Kidney tubule cell (primary cell): ENCODE data around the gene RNF212.
"Not testable (repeated sequence)": the region's sequence is repeated elsewhere in the genome, so short reads cannot be mapped to it uniquely, and the experiment has no call there.

Source experiments
- DNase-seq: peaks from one replicate; pipeline ENCODE4 v3.0.0-alpha.2; 2018; ENCODE audit warnings: low spot score

Gene RNF212

DNA sequence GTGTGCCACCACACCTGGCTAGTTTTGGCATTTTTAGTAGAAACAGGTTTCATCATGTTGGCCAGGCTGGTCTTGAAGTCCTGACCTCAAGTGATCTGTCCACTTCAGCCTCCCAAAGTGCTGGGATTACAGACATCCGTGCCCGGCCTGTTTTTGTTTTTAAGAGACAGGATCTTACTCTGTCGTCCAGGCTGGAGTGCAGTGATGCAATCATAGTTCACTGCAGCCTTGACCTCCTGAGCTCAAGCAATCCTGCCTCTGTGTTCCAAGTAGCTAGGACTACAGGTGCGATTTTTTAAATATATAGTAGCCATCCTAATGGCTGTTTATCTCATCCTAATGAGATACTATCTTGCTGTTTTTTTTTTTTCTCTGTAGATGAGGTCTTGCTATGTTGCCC is 47.6 kb downstream of the RNF212 start:
- no peak for DNase-seq

DNA sequence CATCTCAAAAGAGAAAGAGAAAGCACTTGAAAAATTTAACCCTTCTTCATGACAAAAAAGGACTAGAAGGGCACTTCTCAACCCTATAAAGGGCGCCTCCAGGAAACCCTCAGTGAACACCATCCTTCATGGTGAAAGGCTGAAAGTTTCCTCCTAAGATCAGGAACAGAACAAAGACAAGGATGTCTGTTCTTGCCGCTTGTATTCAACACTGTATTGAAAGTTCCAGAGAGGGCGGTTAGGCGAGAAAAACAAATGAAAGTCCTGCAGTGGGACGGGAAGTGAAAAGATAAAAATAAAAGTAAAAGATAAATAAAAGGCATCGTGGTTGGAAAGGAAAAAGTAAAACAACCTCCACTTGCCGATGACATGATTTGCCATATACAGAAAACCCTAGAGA is 50.9 kb downstream of the RNF212 start:
- DNase-seq = no peak

DNA sequence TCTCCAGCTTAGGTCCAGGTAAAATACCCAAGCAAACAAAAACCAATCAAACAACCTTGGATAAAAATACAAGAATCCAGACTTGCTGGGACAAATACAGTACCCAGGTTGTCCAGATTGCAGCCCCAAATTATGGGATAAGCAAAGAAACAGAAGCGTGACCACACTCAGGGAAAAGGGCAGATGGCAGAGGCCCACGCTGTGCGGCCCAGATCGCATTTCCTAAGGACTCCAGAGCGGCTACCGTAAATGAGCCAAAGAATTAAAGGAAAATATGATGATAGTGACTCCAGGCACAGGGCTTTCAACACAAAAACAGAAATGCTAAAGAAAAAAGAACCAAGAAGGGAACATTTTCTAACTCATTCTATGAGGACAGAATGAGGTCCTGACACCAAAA is 51.6 kb downstream of the RNF212 start:
- no peak for DNase-seq

DNA sequence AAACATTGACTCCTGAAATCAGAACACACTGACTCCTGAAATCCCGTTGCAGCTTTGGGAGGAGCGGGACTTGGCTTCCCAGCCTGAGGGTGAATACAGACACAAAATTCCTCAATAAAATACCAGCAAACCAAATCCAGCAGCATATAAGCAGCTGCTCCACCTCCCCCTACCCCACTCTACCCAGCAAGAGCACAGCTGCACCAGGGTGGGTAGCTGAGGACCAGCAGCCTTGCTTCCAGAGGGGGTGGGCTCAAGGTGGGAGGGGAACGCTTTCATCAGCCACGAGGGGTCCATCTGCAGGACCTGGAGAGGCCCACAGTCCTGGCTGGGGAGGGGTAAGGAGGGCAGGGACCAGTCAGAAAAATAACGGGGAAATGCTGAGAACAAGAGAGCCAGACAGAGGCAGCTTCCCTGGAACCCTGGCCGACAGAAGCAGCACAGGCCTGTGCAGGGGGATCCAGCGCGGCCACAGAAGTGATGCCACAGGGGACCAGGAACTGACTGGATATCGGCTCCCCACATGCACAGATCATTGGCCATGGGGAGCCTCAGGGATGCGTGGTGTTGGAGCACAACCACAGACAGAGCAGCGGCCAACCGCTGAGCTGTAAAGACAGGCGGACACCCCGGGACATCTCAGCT is 52.2 kb downstream of the RNF212 start:
- DNase-seq = no peak

DNA sequence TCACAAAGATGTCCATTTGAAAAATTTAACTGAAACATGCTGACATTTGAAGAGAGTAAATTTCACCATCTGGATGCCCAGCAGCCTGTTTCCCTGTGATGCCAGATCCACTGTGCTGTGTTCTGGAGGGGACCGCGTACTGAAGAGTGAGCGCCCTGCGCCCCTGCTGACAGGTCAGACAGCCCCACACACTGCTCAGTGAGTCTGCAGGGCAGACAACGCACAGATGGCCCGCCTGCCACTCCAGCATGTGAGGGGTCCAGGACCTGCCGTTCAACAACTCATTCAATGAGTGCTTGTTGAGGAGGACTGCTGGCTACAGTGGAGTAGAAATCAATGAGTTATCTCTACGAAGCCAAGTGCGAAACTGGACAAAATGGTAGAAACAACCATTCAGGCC is 52.7 kb downstream of the RNF212 start:
- DNase-seq = no peak

DNA sequence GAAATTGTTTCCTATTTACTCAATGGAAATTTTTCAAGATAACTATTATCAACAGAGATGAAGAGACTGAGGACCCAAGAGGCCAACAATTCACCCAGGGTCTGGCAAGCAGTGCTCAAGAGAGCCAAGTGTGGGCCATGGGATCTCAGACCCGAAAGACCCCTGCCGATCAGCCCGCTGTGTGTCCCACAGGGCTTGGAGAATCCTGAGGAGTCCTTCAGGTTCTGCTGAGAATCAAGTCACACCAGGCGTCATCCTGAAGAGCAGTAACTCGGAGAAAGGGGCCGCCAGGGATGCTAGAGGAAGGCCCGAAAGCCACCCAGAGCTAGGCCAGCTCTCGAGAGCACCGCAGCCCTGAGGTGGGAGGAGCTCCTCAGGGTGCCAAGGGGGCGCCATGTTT is 53.2 kb downstream of the RNF212 start:
- no peak for DNase-seq

DNA sequence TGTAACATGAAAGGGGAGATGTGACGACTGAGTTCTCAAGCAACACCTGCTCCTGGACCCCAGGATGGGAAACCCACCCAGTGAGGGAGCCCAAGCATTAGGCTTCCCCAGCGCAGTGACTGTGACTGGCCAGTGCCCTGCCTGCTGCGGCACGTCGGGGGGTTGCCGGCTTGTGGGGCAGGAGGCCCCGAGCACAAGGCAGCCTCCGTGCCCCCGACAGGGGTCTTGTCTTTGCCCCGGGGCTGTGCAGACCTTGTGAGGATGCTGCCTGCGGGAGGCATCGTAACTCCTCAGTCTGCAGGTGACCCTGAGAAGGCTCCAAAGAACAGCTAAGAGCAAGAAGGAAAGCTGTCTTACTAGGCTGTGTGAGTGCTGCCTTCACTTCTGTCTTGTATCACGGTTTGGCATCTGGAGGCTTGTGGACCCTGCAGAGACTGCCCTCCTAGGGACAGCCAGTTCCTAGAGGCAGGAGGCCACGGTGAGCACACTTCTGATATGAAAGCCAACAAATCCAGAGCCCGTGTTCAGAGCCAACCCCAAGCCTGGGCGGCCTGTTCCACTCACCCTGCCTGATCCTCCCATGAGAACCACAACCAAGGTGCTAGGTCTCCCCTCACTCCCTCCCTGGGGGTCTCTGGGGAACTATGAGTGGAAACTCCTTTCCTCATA is 54.2 kb downstream of the RNF212 start:
- no peak for DNase-seq

DNA sequence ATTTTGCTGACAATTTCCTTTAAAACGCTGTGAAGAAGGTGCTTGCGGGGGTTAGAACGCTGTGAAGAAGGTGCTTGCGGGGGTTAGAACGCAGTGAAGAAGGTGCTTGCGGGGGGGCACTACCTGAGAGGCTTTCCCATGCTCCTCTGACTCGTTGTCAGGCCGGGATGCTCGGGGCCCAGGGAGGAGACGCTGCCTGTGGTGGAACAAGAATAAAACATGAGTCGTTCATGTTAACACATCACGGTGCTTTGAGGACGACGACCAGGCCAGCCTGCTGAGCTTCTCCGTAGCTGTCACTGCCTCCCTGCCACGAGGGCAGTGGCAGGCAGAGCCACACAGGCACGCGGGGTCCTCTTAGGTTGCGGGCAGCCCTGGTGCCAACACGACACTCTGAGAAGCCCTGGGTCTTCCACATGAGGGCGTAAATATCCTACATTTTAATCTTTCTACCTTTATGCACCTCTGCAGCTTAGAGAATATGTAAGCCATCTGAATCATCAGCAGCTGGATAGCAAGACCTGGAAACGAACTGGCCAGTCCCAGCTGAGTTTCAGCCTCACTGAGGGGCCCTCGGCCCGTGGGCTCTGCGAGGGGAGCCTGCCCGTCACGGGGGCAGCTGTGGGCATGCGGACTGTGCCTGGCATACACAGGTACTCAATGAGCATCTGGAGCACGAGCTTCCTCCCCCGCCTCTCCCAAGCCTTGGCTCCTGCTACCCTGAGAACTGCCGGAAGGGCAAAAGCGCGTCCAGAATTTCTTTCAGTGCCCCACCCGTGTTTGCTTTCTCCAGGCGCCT is 55.0 kb downstream of the RNF212 start:
- DNase-seq = peak; percentile 20

DNA sequence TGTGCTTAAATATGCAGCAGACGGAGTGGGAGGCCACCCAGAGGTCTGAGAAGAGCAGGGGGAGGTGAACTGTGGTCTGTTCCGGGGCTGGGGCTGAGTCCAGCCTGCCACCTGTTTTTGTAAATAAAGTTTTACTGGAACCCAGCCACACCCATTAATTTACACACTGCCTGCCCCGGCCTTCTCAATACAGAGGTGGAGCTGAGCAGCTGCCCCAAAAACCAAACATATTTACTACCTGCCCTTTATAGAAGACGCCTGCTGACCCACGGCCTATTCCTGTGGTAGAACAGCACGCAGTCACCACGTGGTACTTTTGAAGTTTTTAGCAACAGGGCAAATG is 56.0 kb downstream of the RNF212 start:
- DNase-seq = no peak

DNA sequence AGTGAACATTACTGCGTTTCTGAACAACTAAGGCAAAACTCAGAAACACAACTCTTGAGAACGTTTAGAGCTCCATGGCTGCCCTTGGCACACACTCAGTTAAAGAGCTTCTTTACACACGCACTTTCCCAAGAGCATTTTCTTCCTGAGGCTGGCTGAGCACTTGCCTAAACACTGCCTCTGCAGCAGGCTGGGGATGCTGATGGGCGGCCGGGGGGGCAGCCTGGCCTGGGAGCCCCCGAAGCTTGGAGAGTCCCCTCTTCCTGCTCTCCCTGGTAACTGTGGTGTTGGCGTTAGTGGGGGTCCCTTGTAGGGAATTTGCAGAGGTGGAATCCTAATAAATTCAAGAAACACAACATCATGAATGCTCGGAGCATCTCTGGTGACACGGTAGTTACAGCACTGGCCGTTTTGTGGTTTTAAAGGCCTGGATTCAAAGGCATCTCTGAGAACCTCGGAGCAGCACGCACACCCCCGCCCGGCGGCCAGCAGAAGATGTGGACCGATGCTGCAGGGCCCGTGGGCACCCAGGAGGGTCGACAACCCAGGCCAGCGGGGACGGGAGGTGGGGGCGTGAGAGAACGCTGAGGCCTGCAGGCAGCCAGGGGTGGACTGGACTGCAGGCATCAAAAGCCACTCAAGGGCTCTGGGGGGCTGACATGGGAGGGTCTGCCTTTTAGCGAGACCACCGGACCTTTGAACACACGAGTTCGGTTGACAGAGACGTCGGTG is 56.5 kb downstream of the RNF212 start:
- no peak for DNase-seq

DNA sequence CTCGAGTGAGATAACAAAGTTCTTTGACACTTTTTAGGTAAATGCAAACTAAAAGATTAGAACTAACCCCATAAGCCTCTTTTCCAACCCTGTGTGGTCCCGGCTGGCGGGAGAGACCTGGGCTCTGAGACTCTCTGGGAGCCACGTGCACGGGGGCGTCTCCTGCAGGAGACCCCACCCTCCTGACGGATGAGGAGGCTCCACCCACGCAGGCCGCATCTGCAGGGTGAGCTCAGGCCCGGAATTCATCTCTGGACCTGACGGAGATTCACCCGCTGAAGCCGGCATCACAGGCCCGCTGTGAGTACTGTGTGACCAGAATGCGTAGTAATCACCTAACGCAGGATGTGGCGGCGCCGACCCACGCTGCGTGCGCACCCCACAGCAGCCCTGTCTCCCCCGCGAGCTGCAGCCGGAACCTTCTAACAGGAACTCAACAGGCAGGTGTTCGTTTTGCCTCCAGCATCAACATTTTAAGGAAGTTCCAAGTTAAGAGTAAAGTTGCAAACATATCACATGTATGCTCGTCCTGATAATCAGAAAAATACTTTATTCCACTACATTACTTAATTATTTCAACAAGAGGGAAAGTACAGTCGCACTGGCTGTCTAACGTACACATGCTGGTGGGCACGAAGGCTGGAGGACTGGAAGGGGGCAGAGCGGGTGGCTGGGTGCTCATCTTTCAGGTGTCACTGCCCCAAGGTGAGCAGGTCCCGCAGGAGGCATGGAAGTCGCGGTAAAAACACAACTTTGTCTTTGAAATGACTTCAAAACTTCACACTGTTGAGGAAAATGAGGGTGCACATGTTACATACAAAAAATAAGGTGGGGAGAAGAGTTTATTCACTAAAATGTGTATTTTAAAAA is 57.4 kb downstream of the RNF212 start:
- no peak for DNase-seq

DNA sequence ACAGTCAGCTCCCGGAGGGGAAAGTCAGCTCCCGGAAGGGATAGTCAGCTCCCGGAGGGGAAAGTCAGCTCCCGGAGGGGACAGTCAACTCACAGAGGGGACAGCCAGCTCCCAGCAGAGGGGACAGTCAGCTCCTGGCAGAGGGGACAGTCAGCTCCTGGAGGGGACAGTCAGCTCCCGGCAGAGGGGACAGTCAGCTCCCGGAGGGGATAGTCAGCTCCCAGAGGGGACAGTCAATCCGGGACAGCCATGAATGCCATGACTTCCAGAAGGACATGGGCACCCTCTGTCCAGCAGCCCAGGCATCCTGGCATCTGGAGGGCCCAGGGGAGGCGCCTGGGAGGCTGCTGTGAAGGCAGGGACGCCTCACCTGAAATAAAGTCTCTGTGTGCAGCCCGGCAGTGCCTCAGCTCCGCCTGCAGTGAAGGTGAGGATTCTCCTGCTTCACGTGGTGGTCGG is 58.1 kb downstream of the RNF212 start:
- DNase-seq = not testable (repeated sequence)

DNA sequence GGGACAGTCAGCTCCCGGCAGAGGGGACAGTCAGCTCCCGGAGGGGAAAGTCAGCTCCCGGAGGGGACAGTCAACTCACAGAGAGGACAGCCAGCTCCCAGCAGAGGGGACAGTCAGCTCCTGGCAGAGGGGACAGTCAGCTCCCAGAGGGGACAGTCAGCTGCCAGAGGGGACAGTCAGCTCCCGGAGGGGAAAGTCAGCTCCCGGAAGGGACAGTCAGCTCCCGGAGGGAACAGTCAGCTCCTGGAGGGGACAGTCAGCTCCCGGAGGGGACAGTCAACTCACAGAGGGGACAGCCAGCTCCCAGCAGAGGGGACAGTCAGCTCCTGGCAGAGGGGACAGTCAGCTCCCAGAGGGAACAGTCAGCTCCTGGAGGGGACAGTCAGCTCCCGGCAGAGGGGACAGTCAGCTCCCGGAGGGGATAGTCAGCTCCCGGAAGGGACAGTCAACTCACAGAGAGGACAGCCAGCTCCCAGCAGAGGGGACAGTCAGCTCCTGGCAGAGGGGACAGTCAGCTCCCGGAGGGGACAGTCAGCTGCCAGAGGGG is 58.6 kb downstream of the RNF212 start:
- not testable (repeated sequence) for DNase-seq

DNA sequence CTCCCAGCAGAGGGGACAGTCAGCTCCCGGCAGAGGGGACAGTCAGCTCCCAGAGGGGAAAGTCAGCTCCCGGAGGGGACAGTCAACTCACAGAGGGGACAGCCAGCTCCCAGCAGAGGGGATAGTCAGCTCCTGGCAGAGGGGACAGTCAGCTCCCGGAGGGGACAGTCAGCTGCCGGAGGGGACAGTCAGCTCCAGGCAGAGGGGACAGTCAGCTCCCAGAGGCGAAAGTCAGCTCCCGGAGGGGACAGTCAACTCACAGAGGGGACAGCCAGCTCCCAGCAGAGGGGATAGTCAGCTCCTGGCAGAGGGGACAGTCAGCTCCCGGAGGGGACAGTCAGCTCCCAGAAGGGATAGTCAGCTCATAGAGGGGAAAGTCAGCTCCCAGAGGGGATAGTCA is 59.5 kb downstream of the RNF212 start:
- not testable (repeated sequence) for DNase-seq

DNA sequence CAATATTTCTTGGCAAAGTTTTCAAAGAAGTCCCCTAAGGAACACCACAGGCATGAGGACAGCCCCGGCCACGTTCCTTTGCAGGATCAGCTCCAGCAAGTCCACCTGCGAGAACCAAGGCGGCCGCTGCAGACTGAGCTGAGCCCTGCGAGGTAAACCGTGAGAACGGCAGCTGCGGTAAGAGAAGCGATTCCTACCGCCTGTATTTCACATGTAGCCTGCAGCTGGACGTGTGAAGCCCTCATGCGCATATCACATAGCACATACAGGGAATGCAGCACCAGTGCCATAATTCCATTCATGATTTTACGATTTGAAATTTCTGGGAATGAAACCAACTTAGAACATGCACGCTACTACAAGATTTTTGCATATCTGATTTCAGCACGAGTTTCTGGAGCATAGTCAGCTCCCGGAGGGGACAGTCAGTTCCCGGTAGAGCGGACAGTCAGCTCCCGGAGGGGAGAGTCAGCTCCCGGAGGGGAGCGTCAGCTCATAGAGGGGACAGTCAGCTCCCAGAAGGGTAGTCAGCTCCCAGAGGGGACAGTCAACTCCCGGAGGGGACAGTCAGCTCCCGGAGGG is 60.2 kb downstream of the RNF212 start:
- DNase-seq = no peak

DNA sequence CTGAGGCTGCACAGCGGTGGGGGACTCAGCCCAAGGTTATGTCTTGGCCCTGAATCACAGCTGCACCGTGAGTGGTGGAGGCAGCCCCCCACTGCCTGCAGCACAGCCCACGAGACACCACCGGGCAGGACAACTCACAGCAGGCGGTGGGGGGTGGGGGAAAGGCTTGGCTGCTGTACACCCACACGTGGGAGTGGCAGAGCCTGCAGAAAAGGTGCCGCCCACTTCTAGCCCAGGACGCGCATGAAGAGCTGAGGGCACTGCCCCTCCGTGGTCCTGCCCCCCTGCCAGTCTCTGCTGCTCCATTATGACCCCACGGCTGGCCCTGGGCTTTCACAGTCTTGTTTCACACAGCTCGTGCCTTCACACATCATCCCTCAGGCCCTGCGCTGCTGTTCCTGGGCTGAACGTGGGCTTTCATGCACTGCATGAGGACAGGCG is 61.1 kb downstream of the RNF212 start:
- DNase-seq = no peak

DNA sequence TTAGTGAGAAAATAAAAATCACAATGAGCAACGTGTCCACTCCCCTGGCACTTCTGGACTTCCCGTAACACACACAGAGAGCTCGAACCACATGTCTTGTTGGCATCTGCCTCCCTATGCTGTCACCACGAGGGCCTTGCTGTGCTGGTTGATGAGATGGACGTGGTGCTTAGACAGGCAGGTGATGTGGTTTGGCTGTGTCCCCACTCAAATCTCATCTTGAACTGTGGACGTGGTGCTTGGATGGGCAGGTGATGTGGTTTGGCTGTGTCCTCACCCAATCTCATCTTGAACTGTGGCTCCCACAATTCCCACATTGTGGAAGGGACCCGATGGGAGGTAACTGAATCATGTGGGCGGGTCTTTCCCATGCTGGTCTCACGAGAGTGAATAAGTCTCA is 61.9 kb downstream of the RNF212 start:
- DNase-seq = no peak

DNA sequence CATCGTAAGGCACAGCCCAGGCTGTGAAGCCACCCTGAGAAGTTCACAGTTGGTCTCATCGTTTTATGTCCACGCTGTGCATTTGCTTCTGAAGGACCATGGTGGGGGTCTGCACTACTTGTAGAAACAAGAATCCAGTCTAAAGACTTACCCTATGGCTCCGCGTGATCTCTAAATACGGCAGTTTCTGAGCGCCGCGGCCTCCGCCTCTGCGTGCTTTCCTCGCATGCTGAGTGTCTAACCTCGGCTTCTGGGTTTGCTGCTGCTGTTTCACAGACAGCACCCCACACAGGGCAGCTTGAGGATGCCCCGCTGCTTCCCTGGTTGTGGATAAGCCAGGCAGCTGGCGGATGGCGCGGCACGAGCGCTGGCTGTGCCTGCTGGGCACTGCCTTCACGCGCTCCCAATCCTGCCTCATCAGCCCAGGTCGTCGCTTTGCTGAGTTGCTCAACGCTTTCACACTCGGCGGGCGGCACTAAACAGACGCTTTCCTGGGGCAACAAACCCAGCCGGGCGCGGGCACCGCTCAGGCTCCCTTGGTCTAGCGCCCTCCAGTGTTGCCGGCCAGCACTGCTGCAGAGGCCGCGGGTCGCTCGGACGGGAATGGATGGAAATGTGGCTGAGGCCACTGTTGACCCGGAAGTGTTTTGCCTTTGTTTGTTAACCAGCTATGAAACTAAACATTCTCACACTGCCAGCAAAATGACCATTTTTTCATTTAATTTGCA is 62.7 kb downstream of the RNF212 start:
- no peak for DNase-seq

DNA sequence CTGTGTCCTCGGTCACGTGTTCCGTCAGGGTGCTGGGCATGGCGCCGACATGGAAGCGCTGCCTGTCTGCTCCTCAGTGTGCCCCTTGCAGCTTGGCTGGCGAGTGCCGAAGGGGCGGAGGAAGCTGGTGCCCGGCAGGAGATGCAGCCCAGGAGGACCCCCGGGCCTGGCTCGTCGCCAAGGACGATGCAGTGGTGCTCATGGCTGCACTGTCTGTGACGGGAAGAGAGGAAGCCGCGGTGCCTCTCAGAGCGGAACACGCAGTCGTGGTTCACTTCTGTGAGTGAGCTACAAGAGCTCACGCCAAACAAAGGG is 63.8 kb downstream of the RNF212 start:
- DNase-seq = no peak
